ENCODE data around the gene RCC2.

- TF ChIP-seq CTCF (IDR thresholded peaks at IDR 0.05) (no peak), EP300 (IDR thresholded peaks at IDR 0.05; ENCODE audit: borderline replicate concordance in 1 of 2, low read depth in 1 of 2, low read length in 1 of 2) (no peak), NRF1 (IDR thresholded peaks at IDR 0.05; ENCODE audit: low read depth, low read length) (no peak), TAF1 (IDR thresholded peaks at IDR 0.05; ENCODE audit: borderline replicate concordance, low read depth, low read length) (no peak), RAD21 (IDR thresholded peaks at IDR 0.05; ENCODE audit: low read length) (no peak), RFX5 (IDR thresholded peaks at IDR 0.05; ENCODE audit: low read length) (no peak)
Observed at GRCh38 chr1:17447501-17447992, 8.1 kb upstream of the RCC2 start.
